K562 (cell line): ENCODE measurements around the gene STON1. TPM values are rescaled to one million over a fixed set of nuclear protein-coding genes. Genes with fewer than 3 reads are reported as not detected.

Source experiments
- CGGBP1 ChIP-seq: fragments of 250-450 bp; sonication (Bioruptor Pico); IDR thresholded peaks from 2 replicates; pipeline ENCODE4 v1.9.0; 2021; ENCODE audit warnings: mild to moderate bottlenecking
- CHD4 ChIP-seq: fragments of 200-600 bp; sonication (generic); IDR thresholded peaks from 3 replicates; pipeline ENCODE4 v1.6.1; 2012; ENCODE audit warnings: low read depth, mild to moderate bottlenecking, mixed read lengths, low read length, inconsistent platforms; ENCODE audit not compliant: insufficient read depth, insufficient replicate concordance, poor library complexity, severe bottlenecking
- ELK3 ChIP-seq: fragments of 450-650 bp; formaldehyde crosslinking; IDR thresholded peaks from 2 replicates; pipeline ENCODE4 v1.4.0; 2020; ENCODE audit warnings: mild to moderate bottlenecking
- FOXM1 ChIP-seq, 2 experiments: fragments of 450-650 bp in 1 of 2; sonication (generic) in 1 of 2; formaldehyde crosslinking in 1 of 2; IDR thresholded peaks; 2 replicates each; pipeline versions ENCODE4 v1.6.1 to v1.9.0; 2017 to 2022; ENCODE audit warnings: low read depth in 2 of 2, mild to moderate bottlenecking in 2 of 2, missing genetic modification reagents in 1 of 2, moderate library complexity in 1 of 2
- HNRNPUL1 ChIP-seq: fragments of 200-400 bp; formaldehyde crosslinking; IDR thresholded peaks from 2 replicates; pipeline ENCODE4 v1.6.1; 2017; ENCODE audit warnings: low read length
- NCOA4 ChIP-seq: fragments of 450-650 bp; IDR thresholded peaks from 2 replicates; pipeline ENCODE4 v1.6.1; 2018; ENCODE audit warnings: mild to moderate bottlenecking; ENCODE audit not compliant: partially characterized antibody
- NCOR1 ChIP-seq: fragments of 450-650 bp; IDR thresholded peaks from 2 replicates; pipeline ENCODE4 v1.6.1; 2016; ENCODE audit warnings: mild to moderate bottlenecking, moderate library complexity
- NR1H2 ChIP-seq: sonication (generic); formaldehyde crosslinking; IDR thresholded peaks from 2 replicates; pipeline ENCODE4 v1.4.0; 2020; ENCODE audit warnings: mild to moderate bottlenecking, missing genetic modification reagents
- TCF7 ChIP-seq: sonication (generic); IDR thresholded peaks from 2 replicates; pipeline ENCODE4 v1.6.1; 2016; ENCODE audit warnings: antibody characterized with exemption, borderline replicate concordance
- ZMIZ1 ChIP-seq, 2 experiments: fragments of 150-350 bp in 1 of 2; IDR thresholded peaks; 2 replicates each; pipeline ENCODE4 v1.6.1; 2012 to 2016; ENCODE audit warnings: low read depth in 2 of 2, low read length in 2 of 2, mild to moderate bottlenecking in 1 of 2, moderate library complexity in 1 of 2
- ZNF282 ChIP-seq: sonication (generic); formaldehyde crosslinking; IDR thresholded peaks from 2 replicates; pipeline ENCODE4 v1.8.1; 2023; ENCODE audit warnings: missing genetic modification reagents
- ZNF3 ChIP-seq: fragments of 250-450 bp; sonication (Bioruptor Pico); IDR thresholded peaks from 2 replicates; pipeline ENCODE4 v1.5.0; 2021; ENCODE audit warnings: mild to moderate bottlenecking, moderate library complexity
- ZNF407 ChIP-seq: fragments of 450-650 bp; IDR thresholded peaks from 2 replicates; pipeline ENCODE4 v1.6.1; 2016; ENCODE audit warnings: low read depth
- ZNF76 ChIP-seq: fragments of 250-450 bp; sonication (Bioruptor Pico); IDR thresholded peaks from 2 replicates; pipeline ENCODE4 v1.4.0; 2020; ENCODE audit warnings: mild to moderate bottlenecking, moderate library complexity, borderline replicate concordance
- polyA plus RNA-seq, 8 experiments: library from polyadenylated mRNA; depleted of rRNA in 4 of 8; stranded (reverse) in 5 of 8; unstranded in 3 of 8; fragments of >200 nt; fragmentation: Nextera tagmentation in 2 of 8; fragmentation: Illumina TruSeq in 1 of 8; extraction: Ambion mirVana in 2 of 8; extraction: Trizol in 1 of 8; gene quantifications; 2 replicates each; pipeline versions ENCODE4 v1.2.1 to v1.2.3, GENCODE V29; 2011 to 2014; ENCODE audit warnings: inconsistent platforms in 1 of 8, missing spikeins in 1 of 8
- total RNA-seq, 7 experiments: library from RNA; depleted of rRNA in 6 of 7; stranded (reverse); fragments of >200 nt in 6 of 7; fragmentation: Illumina TruSeq in 2 of 7; extraction: Trizol in 2 of 7; gene quantifications; 2 replicates each; pipeline versions ENCODE4 v1.2.1 to v1.2.3, GENCODE V29; 2011 to 2021; ENCODE audit warnings: low replicate concordance in 1 of 7

STON1 gene
- total and polyA plus RNA-seq, 9 of the 15 experiments (the other 6 are each of a cell fraction or from before 2014, with no cell fraction given), result 0.07 to 1.2 (median 0.55) TPM

- TF ChIP-seq ZNF407 (no peak), NCOR1 (peak; percentile 39; the same call in 1 of the 2 replicates), TCF7 (no peak), FOXM1 (IDR thresholded peaks at IDR 0.05; ENCODE audit: low read depth) (no peak), FOXM1 (CRISPR knock-in tag; IDR thresholded peaks at IDR 0.05; ENCODE audit: low read depth) (no peak), ELK3 (CRISPR knock-in tag) (no peak), ZNF76 (no peak), CGGBP1 (CRISPR knock-in tag) (no peak), ZMIZ1 (IDR thresholded peaks at IDR 0.05; ENCODE audit: low read depth in 2 of 2, low read length in 2 of 2) (no peak), HNRNPUL1 (no peak), ZNF282 (CRISPR knock-in tag) (no peak), CHD4 (no peak), NR1H2 (no peak), NCOA4 (no peak), ZNF3 (CRISPR knock-in tag) (no peak)
Observed at GRCh38 chr2:48508461-48509124, 21.4 kb upstream of the STON1 start (continued).
